ENCODE results near the gene BTC.
"Not testable (repeated sequence)": the region's sequence is repeated elsewhere in the genome, so short reads cannot be mapped to it uniquely, and the experiment has no call there.

Gene BTC

DNA sequence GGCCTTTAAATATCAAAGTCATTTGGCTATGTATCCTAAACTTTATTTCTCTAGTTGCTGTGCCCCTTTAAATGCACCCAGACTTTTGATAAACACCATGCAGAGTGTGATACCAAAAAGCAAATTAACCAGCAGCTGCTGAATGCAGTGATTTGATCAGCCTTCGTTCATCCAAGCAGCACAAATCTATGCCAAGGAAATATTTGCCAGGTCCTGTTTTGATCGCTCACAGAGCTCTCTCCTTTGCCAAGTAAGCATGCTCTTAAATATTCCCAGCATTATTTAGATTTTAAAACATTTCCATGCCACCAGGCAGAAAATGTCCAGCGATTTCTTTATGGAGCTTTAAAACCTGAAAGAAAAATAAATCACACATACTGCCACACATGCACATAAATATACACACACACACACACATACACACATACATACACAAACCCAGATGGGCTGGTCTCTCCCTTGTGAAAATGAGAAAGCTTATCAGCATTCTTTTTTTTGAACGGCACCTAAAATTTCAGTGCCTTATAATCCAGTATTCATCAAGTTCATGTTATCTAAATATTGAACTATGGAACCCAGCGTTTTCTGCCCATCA is 35.7 kb downstream of the BTC start:
- in situ Hi-C loops (cut with MboI; ENCODE audit: low sequenced_read_pairs) = no loop called here

GRCh38 chr4:74757136-74757535 is 37.2 kb downstream of the BTC start:
- in situ Hi-C loops (cut with MboI; ENCODE audit: low sequenced_read_pairs) = no loop called here

DNA sequence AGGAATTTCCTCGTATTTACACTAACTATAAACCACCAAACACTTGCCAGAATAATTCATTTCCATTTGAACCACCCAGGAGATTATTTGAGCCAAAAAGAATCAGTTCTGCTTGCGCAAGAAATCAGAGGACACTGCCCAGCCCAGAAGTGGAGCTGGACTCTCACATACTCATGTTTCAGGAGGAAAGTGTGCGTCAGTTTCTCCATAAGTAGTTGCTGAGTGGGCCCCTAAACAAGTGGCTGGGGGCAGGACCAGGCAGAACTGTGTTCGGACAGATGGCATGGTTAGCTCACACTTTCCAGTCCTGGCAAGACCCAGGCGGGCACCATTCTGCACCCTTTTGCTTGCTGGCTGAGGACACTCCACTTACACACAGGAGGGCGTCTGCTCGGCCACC is 38.8 kb downstream of the BTC start:
- in situ Hi-C loops (cut with MboI; ENCODE audit: low sequenced_read_pairs) = no loop called here

DNA sequence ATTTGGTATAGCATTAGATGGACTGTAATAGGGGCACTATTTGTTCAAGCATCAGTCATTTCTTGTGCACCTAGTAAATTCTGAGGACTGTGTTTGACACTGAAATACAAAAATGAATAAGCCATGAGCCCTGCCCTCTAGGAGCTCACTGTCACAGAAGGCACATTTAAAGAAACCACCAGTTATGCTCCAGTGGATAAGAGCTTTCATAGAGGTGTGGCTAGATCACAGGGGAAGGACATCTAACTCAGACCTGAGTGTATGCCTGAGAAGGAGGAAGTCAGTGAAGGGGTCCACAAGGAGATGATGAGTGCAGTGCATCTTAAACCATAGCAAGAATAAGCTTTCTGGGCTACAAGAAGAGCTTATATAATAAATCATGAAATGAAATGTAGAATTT is 40.1 kb downstream of the BTC start:
- in situ Hi-C loops (cut with MboI; ENCODE audit: low sequenced_read_pairs) = no loop called here

DNA sequence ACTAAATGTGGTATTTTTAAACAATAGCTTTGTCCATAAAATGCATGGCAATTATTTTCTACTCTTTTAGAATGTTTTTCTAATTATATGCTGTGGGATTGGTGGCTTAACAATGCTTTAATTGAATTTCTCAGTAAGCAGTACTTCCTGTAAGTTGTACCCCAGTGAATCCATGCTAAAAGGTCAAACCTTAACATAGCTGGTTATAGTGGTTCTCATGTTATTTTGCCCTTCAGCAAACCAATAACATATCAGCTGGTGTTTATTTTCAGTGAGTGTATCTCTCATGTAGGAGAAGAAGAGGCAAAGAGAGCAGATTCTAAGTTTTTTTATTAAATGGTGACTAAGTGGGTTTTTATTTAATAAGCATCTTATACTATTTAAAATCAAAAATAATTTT is 41.5 kb downstream of the BTC start:
- in situ Hi-C loops (cut with MboI; ENCODE audit: low sequenced_read_pairs) = no loop called here

DNA sequence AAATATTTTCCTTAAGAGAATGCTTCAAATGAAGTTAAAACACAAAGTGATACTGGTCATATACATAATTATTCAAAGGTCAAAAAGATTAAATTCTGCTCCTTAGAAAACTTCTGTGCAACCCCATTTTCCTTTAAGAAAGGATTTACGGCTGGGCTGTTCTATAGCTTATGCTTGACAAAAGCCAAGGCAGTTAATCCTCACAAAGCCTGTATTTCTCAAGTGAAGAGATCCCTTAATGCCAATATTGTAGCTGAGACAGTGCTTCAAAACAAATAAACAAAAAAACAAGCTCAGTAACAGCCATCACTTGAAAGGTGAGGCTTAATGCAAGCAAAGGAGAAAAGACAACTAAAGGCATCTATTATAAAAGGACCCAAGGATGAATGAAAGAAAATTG is 42.5 kb downstream of the BTC start:
- in situ Hi-C loops (cut with MboI; ENCODE audit: low sequenced_read_pairs) = no loop called here

DNA sequence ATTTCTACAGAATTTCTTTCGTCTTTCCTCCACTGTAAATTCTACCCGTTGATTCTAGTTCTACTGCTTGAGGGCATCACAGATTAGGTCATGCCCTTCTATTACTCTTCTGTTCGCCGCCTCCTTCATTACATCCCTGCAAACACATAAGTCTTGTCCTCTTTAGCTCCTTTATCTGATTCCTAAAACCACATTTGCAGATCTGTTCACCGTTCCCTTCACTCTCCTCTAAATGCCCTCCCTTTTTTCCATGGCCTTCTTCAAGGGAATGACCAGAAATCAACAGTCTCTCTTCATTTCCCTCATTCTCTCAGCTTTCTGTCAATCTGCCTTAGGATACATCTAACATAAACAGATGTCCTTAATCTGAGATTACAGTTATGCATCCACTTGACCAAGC is 43.1 kb downstream of the BTC start:
- in situ Hi-C loops (cut with MboI; ENCODE audit: low sequenced_read_pairs) = no loop called here

DNA sequence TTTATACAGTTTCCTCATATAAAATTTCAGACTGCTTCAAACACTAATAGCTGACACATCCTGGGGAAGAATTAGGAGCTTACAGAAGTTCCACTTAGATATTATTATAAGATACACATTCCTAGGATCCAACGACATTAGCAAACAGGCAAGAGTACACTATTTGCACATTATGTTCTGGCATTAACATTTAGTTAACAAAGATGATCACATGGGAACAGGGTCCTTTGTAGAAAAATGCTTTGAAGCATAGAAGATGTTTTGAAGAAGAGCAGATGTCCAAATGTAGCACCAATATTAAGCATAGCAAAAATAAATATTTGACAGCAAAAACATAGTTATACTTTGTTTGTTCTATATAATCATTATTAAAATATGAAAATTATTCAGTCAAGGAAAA is 52.1 kb downstream of the BTC start:
- in situ Hi-C loops (cut with MboI; ENCODE audit: low sequenced_read_pairs) = no loop called here

GRCh38 chr4:74738464-74739143 is 55.7 kb downstream of the BTC start:
- in situ Hi-C loops (cut with MboI; ENCODE audit: low sequenced_read_pairs) = no loop called here

DNA sequence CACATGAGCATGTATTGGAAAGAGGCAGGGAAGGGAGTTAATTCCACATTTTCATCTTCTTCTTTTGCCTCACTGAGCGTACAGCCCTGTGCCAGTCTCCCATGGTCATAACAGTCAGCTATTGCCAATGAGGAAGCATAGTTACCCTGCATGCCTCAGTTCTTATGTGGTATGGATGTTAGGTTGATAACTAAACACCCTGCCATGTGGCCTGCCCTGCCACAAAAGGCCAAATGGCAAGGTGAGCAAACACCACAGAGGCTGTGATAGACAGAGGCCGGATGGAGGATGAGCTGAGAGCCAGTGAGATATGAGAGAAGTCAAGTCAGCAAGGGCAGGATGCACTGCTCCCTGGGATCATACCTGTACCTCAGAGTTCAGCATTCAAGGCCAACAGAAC is 59.3 kb downstream of the BTC start:
- in situ Hi-C loops (cut with MboI; ENCODE audit: low sequenced_read_pairs) = no loop called here

DNA sequence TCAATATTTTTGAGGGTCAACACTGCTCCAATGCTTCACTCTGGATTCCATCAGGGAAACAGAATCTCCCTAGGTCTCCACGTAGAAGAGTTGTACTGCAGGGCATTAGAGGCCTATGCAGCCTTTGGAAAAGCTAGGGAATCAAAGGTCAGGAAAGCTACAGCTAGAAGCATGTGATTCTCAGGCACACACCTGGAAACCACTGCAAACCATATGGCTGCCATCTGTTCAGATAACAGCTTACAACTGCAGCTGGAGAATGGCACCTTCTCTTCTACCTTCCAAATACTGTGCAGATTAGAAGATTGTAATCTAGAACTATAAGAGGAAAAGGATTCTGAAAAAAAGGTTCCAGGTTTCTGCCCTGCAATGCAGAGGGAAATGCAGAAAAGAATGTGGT is 60.6 kb downstream of the BTC start:
- in situ Hi-C loops (cut with MboI; ENCODE audit: low sequenced_read_pairs) = no loop called here

GRCh38 chr4:74724979-74725378 is 69.3 kb downstream of the BTC start:
- in situ Hi-C loops (cut with MboI; ENCODE audit: low sequenced_read_pairs) = no loop called here

- in situ Hi-C loops (cut with MboI; ENCODE audit: low sequenced_read_pairs) = no loop called here
Measured at GRCh38 chr4:74716436-74716765, 77.9 kb downstream of the BTC start.

DNA sequence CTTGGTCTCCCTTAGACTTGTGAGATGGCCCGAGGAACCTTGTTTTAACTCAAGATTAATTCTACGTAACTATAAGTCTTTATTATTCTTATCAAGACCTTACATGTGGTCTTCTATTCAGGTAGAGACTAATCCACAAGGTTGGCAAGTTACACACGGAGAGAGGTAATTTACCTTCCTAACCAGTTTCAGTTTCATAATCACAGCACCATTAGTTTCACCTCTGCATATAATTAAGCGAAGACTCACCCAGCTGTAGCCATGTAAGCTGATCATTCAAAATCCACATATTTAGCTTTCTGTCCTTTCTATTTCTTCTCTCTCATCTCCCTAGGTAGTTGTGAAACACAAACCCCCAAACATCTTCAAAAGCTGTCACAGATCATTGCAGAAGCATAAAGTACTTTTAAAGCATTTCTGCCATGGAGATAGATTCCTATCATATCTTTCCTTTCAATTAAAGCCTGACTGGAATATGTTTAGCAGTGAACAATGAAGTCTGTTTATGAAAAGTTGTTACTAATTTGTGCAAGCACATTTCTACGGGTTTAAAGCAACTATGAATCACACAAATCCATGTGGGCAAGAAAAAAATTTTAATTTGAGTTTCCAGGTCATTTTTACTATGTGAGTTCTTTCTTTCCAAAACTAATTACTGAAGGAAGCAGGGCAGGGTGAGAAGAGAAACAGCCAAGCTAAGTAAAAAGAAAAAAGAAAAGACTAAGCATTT is 78.5 kb downstream of the BTC start:
- in situ Hi-C loops (cut with MboI; ENCODE audit: low sequenced_read_pairs) = no loop called here

GRCh38 chr4:74714611-74715130 is 79.7 kb downstream of the BTC start:
- in situ Hi-C loops (cut with MboI; ENCODE audit: low sequenced_read_pairs) = no loop called here

DNA sequence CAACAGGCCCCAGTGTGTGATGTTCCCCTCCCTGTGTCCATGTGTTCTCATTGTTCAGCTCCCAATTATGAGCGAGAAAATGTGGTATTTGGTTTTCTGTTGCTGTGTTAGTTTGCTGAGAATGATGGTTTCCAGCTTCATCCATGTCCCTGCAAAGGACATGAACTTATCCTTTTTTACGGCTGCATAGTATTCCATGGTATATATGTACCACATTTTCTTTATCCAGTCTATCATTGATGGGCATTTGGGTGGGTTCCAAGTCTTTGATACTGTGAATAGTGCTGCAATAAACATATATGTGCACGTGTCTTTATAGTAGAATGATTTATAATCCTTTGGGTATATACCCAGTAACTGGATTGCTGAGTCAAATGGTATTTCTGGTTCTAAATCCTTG is 86.2 kb downstream of the BTC start:
- in situ Hi-C loops (cut with MboI; ENCODE audit: low sequenced_read_pairs) = not testable (repeated sequence)
